Transverse colon (tissue), 4 donors: ENCODE data around the gene GJB6. TPM values are rescaled to one million over a fixed set of nuclear protein-coding genes. Genes with fewer than 3 reads are reported as not detected.

Experiments used
- DNase-seq: peaks from one replicate; pipeline ENCODE4 v3.0.0-alpha.2; 2019
- H3K27ac ChIP-seq, 4 donors: fragments of 200-600 bp; sonication (generic); 2 replicates each; pipeline ENCODE4 v1.5.1; 2016 to 2018; ENCODE audit warnings: inconsistent platforms in 4 of 4
- H3K27me3 ChIP-seq: fragments of 200-600 bp; sonication (generic); 2 replicates; pipeline ENCODE4 v1.5.1; 2017; ENCODE audit warnings: inconsistent platforms
- H3K36me3 ChIP-seq, 4 donors: fragments of 200-600 bp; sonication (generic); 2 replicates each; pipeline ENCODE4 v1.5.1; 2017 to 2019; ENCODE audit warnings: inconsistent platforms in 4 of 4
- H3K4me1 ChIP-seq, 4 donors: fragments of 200-600 bp; sonication (generic); 2 replicates each; pipeline ENCODE4 v1.5.1; 2017 to 2020; ENCODE audit warnings: inconsistent platforms in 4 of 4
- H3K4me3 ChIP-seq, 4 donors: fragments of 200-600 bp; sonication (generic); 1 replicate in 1 of 4; 2 replicates in 3 of 4; pipeline versions ENCODE4 v1.5.1 to v1.6.1; 2017 to 2019; ENCODE audit warnings: inconsistent platforms in 4 of 4
- H3K9me3 ChIP-seq, 2 donors: fragments of 200-600 bp; sonication (generic); 2 replicates each; pipeline ENCODE4 v1.5.1; 2017 to 2019; ENCODE audit warnings: inconsistent platforms in 2 of 2
- EP300 ChIP-seq: sonication (generic); formaldehyde crosslinking; IDR thresholded peaks from one replicate; pipeline ENCODE4 v1.6.1; 2017; ENCODE audit warnings: antibody characterized with exemption, low read depth
- POLR2A ChIP-seq: fragments of 450-650 bp; IDR thresholded peaks from one replicate; pipeline ENCODE4 v1.6.1; 2016; ENCODE audit warnings: antibody characterized with exemption, mild to moderate bottlenecking, moderate library complexity
- POLR2AphosphoS5 ChIP-seq, 3 donors: sonication (generic); formaldehyde crosslinking; IDR thresholded peaks; one replicate each; pipeline ENCODE4 v1.6.1; 2016; ENCODE audit warnings: antibody characterized with exemption in 3 of 3
- WGBS, 2 donors: methylation state at CpG; one replicate each; pipeline ENCODE4 v1.1.5; 2018; ENCODE audit warnings: low coverage in 1 of 2; 5-methylcytosine and 5-hydroxymethylcytosine counted together
- in situ Hi-C, 4 donors: fragments of 200-750 bp; cut with MboI; loops; one replicate each; pipeline versions ENCODE4 v1.15.0 to v1.15.1; 2017; ENCODE audit warnings: low sequenced_read_pairs in 3 of 4, low pct_ligation_motif_present in 1 of 4, low pct_unique_long_range_greater_than_20kb in 1 of 4
- intact Hi-C: fragments of 100-400 bp; cut with DNase I; formaldehyde crosslinking; loops from one replicate; pipeline ENCODE4 v1.15.1; 2023; ENCODE audit warnings: low total_unique reads
- total RNA-seq, 4 donors: library from RNA; depleted of rRNA; stranded (reverse); fragments of >200 nt; gene quantifications; one replicate each; pipeline ENCODE4 v1.1.0, GENCODE V29; 2016
- TF ChIP-seq, protein P1 (sequence below), 5 experiments: fragments of 200-600 bp in 3 of 5; fragments of 450-650 bp in 2 of 5; sonication (generic) in 3 of 5; IDR thresholded peaks; 1 replicate in 2 of 5; 2 replicates in 3 of 5; pipeline ENCODE4 v1.5.1; 2016 to 2017; ENCODE audit warnings: antibody characterized with exemption in 5 of 5, inconsistent platforms in 3 of 5, mild to moderate bottlenecking in 2 of 5, moderate library complexity in 1 of 5

GJB6 gene
- total RNA-seq, 4 donors from 2014 or later, result 0.68 TPM; not detected in 3

DNA sequence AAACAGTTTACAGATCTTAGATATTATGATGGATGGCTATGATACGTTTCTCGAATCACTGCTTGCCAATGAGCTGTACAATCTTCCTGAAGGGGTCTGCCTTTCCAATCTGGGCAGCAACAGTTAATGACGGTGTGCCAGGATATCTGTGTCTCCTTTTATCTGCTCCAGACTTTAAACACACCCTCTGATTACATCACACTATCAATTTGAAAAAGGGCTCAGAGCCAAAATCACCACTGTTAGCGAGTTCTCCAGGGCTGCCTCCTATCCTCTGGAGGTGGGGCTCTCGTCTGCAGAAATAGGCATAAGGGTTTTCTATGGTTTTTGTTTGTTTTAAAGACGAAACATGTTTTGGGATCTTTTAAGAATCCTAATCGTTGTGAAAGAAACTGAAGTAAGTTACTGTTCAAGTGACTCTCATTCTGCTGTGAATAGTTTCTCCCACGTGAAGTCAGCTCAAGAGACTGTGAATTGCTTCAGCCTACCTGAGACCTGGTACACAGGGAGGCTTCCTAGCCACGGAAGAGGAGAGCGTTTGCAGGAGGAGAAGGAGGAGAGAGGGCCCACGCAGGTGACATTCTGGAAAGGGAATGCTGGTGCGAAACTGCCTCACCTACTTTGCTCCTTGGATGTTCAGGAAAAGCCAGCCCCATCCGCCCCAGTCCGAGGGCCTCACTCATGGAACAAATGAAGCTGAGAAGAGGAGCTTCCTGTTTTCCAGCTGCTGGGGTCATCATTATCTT lies 56.0 kb downstream of the GJB6 start:
- peaks cover 0 to 11% (median 5%) of the 10 kb centered on the region in 4 donors for H3K4me1 ChIP-seq
- 62 to 73% methylated on average over 5 to 14 of the region's 14 CpGs for WGBS, 2 donors
- H3K27ac ChIP-seq, result no peak overlapping the region
- no peak overlapping the region for H3K4me3 ChIP-seq
- H3K27me3 ChIP-seq, result peaks cover 39% of the 10 kb centered on the region
- intact Hi-C loops (loop anchor here (1.0 to 5.0 kb wide), 2 partner anchors 116 to 954 kb away; no protein-coding TSS in a partner anchor), in situ Hi-C loops (loop anchor here in 3 of 4 donors (25.0 kb wide), 4 partner anchors 311 to 761 kb away; partner anchors contain the start of gene XPO4 (in 1 of the 3))
- H3K9me3 ChIP-seq, result no peaks in the 10 kb centered on the region
- DNase-seq, result no peak
- TF ChIP-seq POLR2AphosphoS5 (IDR thresholded peaks at IDR 0.05), result no peak
- no peak for TF ChIP-seq EP300
- no peak for TF ChIP-seq POLR2A
- TF ChIP-seq, protein P1, sequence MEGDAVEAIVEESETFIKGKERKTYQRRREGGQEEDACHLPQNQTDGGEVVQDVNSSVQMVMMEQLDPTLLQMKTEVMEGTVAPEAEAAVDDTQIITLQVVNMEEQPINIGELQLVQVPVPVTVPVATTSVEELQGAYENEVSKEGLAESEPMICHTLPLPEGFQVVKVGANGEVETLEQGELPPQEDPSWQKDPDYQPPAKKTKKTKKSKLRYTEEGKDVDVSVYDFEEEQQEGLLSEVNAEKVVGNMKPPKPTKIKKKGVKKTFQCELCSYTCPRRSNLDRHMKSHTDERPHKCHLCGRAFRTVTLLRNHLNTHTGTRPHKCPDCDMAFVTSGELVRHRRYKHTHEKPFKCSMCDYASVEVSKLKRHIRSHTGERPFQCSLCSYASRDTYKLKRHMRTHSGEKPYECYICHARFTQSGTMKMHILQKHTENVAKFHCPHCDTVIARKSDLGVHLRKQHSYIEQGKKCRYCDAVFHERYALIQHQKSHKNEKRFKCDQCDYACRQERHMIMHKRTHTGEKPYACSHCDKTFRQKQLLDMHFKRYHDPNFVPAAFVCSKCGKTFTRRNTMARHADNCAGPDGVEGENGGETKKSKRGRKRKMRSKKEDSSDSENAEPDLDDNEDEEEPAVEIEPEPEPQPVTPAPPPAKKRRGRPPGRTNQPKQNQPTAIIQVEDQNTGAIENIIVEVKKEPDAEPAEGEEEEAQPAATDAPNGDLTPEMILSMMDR (IDR thresholded peaks at IDR 0.05), result no peak
- no peaks in the 10 kb centered on the region for H3K36me3 ChIP-seq

DNA sequence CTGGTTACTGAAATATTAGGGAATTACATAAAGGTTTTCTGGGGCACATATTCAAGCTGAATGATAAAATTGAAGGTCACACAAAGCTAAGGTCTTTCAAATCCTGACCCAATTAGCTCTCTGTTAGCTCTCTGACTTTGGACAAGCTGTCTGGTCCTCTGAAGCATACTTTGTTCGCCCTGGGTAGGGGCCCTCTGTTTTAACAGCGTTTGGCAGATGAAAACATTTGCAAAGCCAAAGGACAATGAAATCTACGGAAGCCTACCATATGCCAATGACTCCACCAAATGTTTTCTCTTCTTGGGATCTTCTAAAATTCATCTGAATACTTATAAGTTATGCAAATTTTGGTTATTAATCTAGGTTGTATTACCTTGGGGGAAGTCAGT lies 56.7 kb downstream of the GJB6 start:
- no peak overlapping the region for H3K4me3 ChIP-seq
- peaks cover 0 to 11% (median 5%) of the 10 kb centered on the region in 4 donors for H3K4me1 ChIP-seq
- intact Hi-C loops, result loop anchor here (1.0 to 5.0 kb wide), 2 partner anchors 115 to 953 kb away; no protein-coding TSS in a partner anchor
- no peak for DNase-seq
- H3K36me3 ChIP-seq, result no peaks in the 10 kb centered on the region
- 58 to 93% methylated on average over 2 to 3 of the region's 3 CpGs for WGBS, 2 donors
- in situ Hi-C loops, result loop anchor here in 3 of 4 donors (25.0 kb wide), 4 partner anchors 312 to 762 kb away; partner anchors contain the start of gene XPO4 (in 1 of the 3)
- peak overlapping the region in 1 of 4 donors; percentile 42 for H3K27ac ChIP-seq
- H3K27me3 ChIP-seq, result peaks cover 39% of the 10 kb centered on the region
- TF ChIP-seq POLR2AphosphoS5 (IDR thresholded peaks at IDR 0.05), result no peak
- TF ChIP-seq, protein P1 (IDR thresholded peaks at IDR 0.05), result no peak
- no peak for TF ChIP-seq POLR2A
- no peaks in the 10 kb centered on the region for H3K9me3 ChIP-seq

DNA sequence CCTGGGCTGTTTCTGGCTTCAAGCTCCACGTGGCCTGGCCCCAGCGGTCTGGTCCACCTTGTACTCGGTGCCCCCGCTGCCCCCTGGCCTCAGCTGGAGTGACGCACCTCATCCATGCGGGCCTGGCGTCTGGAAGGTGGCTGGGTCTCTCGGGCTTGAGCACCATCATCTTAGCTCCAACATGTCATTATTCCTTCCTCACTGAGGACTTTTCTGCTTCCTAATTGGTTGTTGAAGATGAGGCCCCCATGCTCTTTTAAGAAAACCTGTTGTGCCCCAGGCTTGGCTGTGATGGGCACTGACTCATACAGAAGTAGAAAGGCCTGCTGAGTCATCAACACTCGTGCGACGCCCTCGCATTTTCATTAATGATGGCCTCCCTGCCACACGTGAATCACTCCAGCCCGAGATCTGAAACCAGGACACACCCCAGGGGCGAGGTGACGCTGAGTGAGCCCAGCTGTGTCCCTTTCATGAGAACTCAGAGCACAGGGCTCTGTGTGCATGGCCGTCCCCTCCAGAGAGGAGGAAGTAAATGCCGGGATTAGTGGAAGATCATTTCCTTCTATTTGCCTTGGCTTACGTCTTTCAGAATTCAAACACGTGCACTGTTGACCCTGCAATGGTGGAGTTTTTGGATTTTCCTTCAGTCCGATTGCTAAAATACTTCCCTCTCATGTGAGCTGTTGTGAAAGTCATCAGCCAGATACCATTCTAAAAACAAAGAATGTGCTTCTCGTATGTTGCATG lies 57.3 kb downstream of the GJB6 start:
- H3K4me1 ChIP-seq, result peaks cover 0 to 11% (median 5%) of the 10 kb centered on the region in 4 donors
- H3K27ac ChIP-seq, result peak overlapping the region in 1 of 4 donors; percentile 42
- TF ChIP-seq POLR2AphosphoS5 (IDR thresholded peaks at IDR 0.05), result peak in 1 of 3 donors; percentile 45
- TF ChIP-seq, protein P1 (IDR thresholded peaks at IDR 0.05), result no peak
- H3K9me3 ChIP-seq, result no peaks in the 10 kb centered on the region
- in situ Hi-C loops, result loop anchor here in 3 of 4 donors (25.0 kb wide), 5 partner anchors 238 to 762 kb away; partner anchors contain the start of gene XPO4 (in 1 of the 3)
- WGBS, 2 donors, result 16 to 40% methylated on average over 6 to 20 of the region's 22 CpGs
- intact Hi-C loops, result loop anchor here (1.0 to 5.0 kb wide), 2 partner anchors 115 to 953 kb away; no protein-coding TSS in a partner anchor
- no peaks in the 10 kb centered on the region for H3K36me3 ChIP-seq
- peak; percentile 85 for DNase-seq
- H3K27me3 ChIP-seq, result peaks cover 39% of the 10 kb centered on the region
- H3K4me3 ChIP-seq, result peak overlapping the region in 1 of 4 donors; percentile 8
